C4-2B (cell line): ENCODE results near the gene PRDM5.

Source experiments
- H3K27ac ChIP-seq: fragments of 450-650 bp; 2 replicates; pipeline ENCODE4 v1.5.1; 2017
- CTCF ChIP-seq: fragments of 450-650 bp; conservative IDR thresholded peaks from 2 replicates; pipeline ENCODE4 v1.5.1; 2017; ENCODE audit warnings: mild to moderate bottlenecking
- ZFX ChIP-seq: fragments of 450-650 bp; IDR thresholded peaks from 2 replicates; pipeline ENCODE4 v1.6.1; 2017

The PRDM5 gene

GRCh38 chr4:120869613-120870278 is 52.8 kb downstream of the PRDM5 start:
- H3K27ac ChIP-seq, result peak overlapping the region; percentile 40; the same call in 1 of the 2 replicates
- no peak for TF ChIP-seq CTCF
- no peak for TF ChIP-seq ZFX

- no peak for TF ChIP-seq CTCF
- no peak for TF ChIP-seq ZFX
These were observed 55.0 kb downstream of the PRDM5 start for GRCh38 chr4:120867506-120867905.

DNA sequence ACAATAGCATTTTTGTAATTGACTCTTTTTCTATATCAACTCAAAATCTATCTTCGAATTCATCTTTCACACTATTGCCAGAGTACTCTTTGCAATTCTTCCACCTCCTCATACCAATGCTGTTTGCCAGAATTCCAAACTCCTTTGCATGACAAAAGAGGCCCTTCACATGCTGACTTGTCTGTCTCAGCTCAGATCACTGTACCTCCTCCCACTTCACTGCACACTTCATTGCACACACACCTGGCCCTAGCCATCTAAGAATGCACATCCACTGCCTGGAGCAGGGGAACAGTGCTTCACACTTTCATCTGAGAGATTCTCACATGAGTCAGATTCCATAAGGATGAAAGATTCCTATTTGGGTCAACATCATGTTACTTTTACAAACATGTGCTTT is 56.5 kb downstream of the PRDM5 start:
- H3K27ac ChIP-seq, result no peak overlapping the region
- TF ChIP-seq ZFX (no peak), CTCF (no peak)

More at GRCh38 chr4:120867506-120867905, 55.0 kb downstream of the PRDM5 start:
- no peak overlapping the region for H3K27ac ChIP-seq

DNA sequence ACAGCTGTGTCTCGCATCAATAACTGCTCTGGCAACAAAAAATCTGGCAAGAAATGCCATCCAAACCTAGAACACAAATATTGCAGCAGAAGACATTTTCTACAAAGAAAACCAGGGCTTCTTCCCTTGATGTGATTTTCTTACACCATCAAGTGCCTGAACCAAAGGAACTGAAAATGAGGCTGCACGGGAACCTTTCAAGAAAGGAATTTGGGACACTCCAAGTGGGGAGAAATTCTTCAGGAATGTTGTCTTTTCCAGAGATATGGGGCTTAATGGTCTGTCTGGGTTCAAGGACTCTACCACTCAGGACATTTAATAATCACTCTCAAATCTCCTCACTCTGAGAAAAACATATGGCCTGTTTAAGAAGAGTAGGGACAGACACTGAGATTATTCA is 57.6 kb downstream of the PRDM5 start:
- H3K27ac ChIP-seq, result no peak overlapping the region
- TF ChIP-seq CTCF (no peak), ZFX (no peak)

GRCh38 chr4:120862432-120862831 is 60.1 kb downstream of the PRDM5 start:
- no peak for TF ChIP-seq CTCF
- no peak for TF ChIP-seq ZFX
- H3K27ac ChIP-seq, result no peak overlapping the region

- H3K27ac ChIP-seq, result no peak overlapping the region
- TF ChIP-seq ZFX (no peak), CTCF (no peak)
These were observed 60.7 kb downstream of the PRDM5 start for GRCh38 chr4:120861852-120862251.

GRCh38 chr4:120858776-120859175 is 63.8 kb downstream of the PRDM5 start:
- no peak for TF ChIP-seq ZFX
- no peak for TF ChIP-seq CTCF
- H3K27ac ChIP-seq, result no peak overlapping the region
